ENCODE measurements around the gene CHCHD6. TPM values are rescaled to one million over a fixed set of nuclear protein-coding genes. Genes with fewer than 3 reads are reported as not detected.

Gene CHCHD6
- total RNA-seq, 1 donor from 2014 or later = 15.7 TPM

DNA sequence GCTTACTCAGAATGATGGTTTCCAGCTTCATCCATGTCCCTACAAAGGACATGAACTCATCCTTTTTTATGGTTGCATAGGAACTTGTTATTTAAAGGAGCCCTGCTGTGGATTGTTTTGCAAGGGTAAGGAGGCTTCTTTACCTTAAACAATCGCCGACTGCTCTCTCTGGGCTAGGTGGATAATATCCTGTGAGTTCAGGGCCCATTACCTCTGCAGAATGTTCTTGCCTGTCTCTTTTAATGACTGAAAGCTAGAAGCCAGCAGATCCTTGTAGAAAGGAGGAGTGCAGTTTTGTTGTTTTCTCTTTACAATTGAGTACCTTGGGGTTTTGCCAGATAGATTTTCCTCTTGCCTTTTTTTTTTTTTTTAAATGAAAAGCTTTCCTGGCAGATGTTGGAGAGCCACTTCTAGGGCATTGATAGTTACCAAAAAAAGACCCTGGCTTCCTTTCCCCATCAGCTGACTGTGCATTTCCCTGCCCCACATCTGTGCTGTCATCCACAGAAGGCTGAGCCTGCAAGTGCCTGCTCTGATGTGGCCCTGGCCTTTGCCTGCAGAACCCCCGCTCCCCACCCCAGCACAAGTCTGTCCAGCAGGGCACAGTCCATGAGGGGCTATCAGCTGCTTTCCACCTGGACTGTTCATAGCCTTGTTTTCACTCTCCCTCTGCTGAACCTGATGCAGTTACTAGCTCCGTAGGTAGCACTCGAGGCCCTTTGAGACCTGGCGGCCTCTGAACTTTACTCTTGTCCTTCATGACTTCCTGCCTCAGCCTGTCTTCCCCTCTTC is 113.1 kb downstream of the CHCHD6 start:
- Mint-ChIP-seq H3K27me3 (ENCODE audit: low read depth) (no peaks in the 10 kb centered on the region), H3K36me3 (ENCODE audit: low read depth) (no peaks in the 10 kb centered on the region), H3K4me3 (ENCODE audit: low read depth) (no peak overlapping the region), H3K9me3 (no peaks in the 10 kb centered on the region), H3K27ac (no peak overlapping the region), H3K4me1 (ENCODE audit: low read depth) (no peaks in the 10 kb centered on the region)
- DNase-seq (ENCODE audit: low spot score) = no peak
- intact Hi-C loops (cut with micrococcal nuclease) = no loop called here

DNA sequence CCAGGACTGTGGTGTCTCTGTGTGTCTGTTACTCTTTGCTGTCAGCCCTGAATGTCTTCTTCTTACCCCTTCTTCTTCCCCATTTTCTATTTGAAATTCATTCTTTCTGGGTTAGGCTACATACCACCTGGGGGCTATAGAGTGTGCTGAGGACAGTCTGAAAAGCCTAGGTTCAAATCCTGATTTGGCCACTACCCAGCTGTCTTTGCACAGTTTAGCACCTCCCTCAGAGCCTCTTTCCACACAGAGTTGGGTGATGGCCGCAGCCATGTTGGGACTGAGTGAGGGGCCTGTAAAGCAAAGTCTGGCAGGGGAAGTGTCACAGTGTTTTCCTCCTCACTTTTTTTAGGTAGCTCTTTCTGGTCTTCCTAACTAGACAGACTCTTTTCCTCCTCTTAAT is 113.7 kb downstream of the CHCHD6 start:
- Mint-ChIP-seq H3K9me3 (no peaks in the 10 kb centered on the region), H3K36me3 (ENCODE audit: low read depth) (no peaks in the 10 kb centered on the region), H3K4me3 (ENCODE audit: low read depth) (no peak overlapping the region), H3K4me1 (ENCODE audit: low read depth) (no peaks in the 10 kb centered on the region), H3K27me3 (ENCODE audit: low read depth) (no peaks in the 10 kb centered on the region), H3K27ac (no peak overlapping the region)
- DNase-seq (ENCODE audit: low spot score) = no peak
- intact Hi-C loops (cut with micrococcal nuclease) = no loop called here

DNA sequence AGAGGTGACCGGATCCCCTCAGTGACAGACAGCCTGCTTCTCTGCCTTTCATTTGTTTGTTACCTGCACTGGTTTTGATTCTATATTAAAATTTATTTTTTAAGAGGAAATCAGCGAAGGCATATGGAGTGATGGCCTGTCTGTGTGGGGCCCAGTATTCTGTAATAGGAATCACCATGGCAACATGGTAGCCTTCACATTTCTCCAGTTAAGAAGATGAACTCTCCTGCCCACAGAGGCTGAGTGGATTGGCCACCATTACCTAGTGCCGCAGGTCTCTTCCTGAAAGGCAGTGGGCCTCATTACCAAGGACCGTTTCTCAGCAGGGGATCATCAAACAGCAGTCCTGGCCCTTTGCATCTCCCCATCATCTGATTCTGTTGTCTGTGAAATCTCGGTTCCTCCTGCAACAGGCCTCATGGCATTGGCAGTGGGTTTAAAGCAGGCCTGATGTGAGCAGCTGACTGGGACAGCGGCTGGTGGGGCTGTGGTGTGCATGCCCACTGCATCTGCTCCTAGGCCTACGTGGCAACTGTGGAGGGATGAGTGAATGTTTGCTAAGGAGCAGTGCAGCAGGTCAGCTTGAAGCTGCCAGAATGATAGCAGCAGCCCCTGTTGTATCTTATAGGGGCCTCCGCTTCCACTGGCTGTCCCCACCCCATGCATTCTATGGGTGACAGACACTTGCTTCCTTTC is 114.5 kb downstream of the CHCHD6 start:
- no peak overlapping the region for H3K4me3 Mint-ChIP-seq (ENCODE audit: low read depth)
- H3K4me1 Mint-ChIP-seq (ENCODE audit: low read depth) = no peaks in the 10 kb centered on the region
- H3K36me3 Mint-ChIP-seq (ENCODE audit: low read depth) = no peaks in the 10 kb centered on the region
- H3K27me3 Mint-ChIP-seq (ENCODE audit: low read depth) = no peaks in the 10 kb centered on the region
- H3K9me3 Mint-ChIP-seq = no peaks in the 10 kb centered on the region
- intact Hi-C loops (cut with micrococcal nuclease) = no loop called here
- no peak for DNase-seq (ENCODE audit: low spot score)
- no peak overlapping the region for H3K27ac Mint-ChIP-seq

DNA sequence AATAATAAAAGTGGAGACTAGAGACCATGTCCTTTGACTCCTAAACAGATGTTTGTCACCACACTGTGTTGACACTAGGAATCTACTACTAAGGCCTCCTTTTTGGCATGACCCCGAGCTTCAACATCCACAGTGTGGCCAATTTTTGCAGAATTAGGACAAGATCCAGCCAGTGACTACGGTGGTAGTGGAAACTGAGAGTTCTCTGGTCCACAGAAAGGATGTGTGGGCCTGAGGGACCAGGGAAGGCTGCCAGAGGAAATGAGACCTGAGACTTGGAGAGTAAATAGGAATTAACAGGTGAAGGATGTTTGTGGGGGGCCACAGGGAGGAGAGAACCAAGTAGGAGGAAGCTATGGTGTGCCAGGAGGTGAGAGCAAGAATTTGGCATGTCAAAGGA is 122.7 kb downstream of the CHCHD6 start:
- Mint-ChIP-seq H3K27me3 (ENCODE audit: low read depth) (no peaks in the 10 kb centered on the region), H3K9me3 (no peaks in the 10 kb centered on the region), H3K4me3 (ENCODE audit: low read depth) (no peak overlapping the region), H3K4me1 (ENCODE audit: low read depth) (peaks cover 6% of the 10 kb centered on the region), H3K27ac (no peak overlapping the region), H3K36me3 (ENCODE audit: low read depth) (no peaks in the 10 kb centered on the region)
- DNase-seq (ENCODE audit: low spot score) = no peak
- intact Hi-C loops (cut with micrococcal nuclease) = no loop called here

DNA sequence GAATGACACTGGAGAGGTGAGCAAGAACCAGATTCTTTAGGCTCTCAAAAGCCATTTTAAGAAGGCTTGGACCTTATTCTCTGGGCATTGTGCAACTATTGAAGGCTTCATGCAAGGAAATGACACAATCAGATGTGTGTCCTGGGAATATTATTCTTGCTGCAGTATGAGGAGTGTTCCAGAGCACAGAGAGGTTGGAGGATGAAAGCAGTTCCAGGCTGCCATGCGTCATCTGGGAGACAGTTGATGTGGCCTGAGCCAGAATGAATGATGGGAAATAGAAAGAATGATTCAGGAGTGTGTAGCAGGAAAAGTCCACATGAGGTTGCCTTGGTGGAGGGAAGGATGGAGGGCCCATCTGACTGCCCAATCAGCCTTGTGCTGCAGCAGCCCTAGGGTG is 123.1 kb downstream of the CHCHD6 start:
- intact Hi-C loops (cut with micrococcal nuclease) = no loop called here
- H3K36me3 Mint-ChIP-seq (ENCODE audit: low read depth) = no peaks in the 10 kb centered on the region
- H3K9me3 Mint-ChIP-seq = no peaks in the 10 kb centered on the region
- no peak overlapping the region for H3K4me3 Mint-ChIP-seq (ENCODE audit: low read depth)
- no peaks in the 10 kb centered on the region for H3K27me3 Mint-ChIP-seq (ENCODE audit: low read depth)
- DNase-seq (ENCODE audit: low spot score) = no peak
- H3K4me1 Mint-ChIP-seq (ENCODE audit: low read depth) = peaks cover 6% of the 10 kb centered on the region
- H3K27ac Mint-ChIP-seq = no peak overlapping the region

DNA sequence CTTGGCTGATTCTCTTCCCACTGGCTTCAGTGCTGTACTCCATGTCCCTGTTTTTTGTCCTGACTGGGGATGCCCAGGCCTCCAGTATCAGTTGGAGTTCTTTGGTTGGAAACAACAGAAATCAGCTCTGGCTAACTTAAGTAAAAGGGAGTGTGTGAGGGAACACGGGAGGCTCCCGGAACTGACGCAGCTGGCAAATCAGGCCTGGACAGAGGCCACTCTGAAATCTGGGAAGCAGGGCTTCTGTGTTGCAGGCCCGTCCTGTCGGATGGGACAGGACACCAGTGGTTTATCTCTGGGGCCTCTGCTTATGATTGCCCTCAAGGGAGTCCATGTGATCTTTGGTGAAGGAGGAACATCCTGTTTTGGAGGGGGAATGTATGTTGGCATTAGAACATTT is 124.3 kb downstream of the CHCHD6 start:
- intact Hi-C loops (cut with micrococcal nuclease) = no loop called here
- no peak overlapping the region for H3K27ac Mint-ChIP-seq
- peaks cover 6% of the 10 kb centered on the region for H3K4me1 Mint-ChIP-seq (ENCODE audit: low read depth)
- no peak overlapping the region for H3K4me3 Mint-ChIP-seq (ENCODE audit: low read depth)
- no peaks in the 10 kb centered on the region for H3K36me3 Mint-ChIP-seq (ENCODE audit: low read depth)
- H3K27me3 Mint-ChIP-seq (ENCODE audit: low read depth) = no peaks in the 10 kb centered on the region
- H3K9me3 Mint-ChIP-seq = no peaks in the 10 kb centered on the region
- no peak for DNase-seq (ENCODE audit: low spot score)

DNA sequence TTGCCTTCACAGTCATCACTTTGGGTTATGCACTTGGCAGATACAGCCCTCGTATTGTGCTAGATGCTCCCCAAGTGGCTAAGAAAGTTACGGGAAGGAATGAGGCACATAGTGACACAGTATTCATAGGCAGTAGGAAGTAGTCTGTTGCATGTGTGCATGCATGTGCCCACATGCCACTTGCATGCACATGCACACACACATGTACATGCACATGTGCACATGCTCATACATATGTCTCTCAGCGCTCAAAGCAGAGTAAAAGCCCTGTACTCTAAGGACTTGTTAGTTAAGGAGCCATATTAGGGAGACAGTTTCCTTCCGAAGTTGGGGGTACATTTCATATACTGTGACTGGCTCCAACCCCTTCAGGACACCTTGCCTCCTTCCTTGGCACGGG is 128.9 kb downstream of the CHCHD6 start:
- no peak overlapping the region for H3K27ac Mint-ChIP-seq
- no peaks in the 10 kb centered on the region for H3K27me3 Mint-ChIP-seq (ENCODE audit: low read depth)
- no peaks in the 10 kb centered on the region for H3K9me3 Mint-ChIP-seq
- no peak overlapping the region for H3K4me3 Mint-ChIP-seq (ENCODE audit: low read depth)
- no peaks in the 10 kb centered on the region for H3K36me3 Mint-ChIP-seq (ENCODE audit: low read depth)
- intact Hi-C loops (cut with micrococcal nuclease) = no loop called here
- peaks cover 6% of the 10 kb centered on the region for H3K4me1 Mint-ChIP-seq (ENCODE audit: low read depth)
- no peak for DNase-seq (ENCODE audit: low spot score)

DNA sequence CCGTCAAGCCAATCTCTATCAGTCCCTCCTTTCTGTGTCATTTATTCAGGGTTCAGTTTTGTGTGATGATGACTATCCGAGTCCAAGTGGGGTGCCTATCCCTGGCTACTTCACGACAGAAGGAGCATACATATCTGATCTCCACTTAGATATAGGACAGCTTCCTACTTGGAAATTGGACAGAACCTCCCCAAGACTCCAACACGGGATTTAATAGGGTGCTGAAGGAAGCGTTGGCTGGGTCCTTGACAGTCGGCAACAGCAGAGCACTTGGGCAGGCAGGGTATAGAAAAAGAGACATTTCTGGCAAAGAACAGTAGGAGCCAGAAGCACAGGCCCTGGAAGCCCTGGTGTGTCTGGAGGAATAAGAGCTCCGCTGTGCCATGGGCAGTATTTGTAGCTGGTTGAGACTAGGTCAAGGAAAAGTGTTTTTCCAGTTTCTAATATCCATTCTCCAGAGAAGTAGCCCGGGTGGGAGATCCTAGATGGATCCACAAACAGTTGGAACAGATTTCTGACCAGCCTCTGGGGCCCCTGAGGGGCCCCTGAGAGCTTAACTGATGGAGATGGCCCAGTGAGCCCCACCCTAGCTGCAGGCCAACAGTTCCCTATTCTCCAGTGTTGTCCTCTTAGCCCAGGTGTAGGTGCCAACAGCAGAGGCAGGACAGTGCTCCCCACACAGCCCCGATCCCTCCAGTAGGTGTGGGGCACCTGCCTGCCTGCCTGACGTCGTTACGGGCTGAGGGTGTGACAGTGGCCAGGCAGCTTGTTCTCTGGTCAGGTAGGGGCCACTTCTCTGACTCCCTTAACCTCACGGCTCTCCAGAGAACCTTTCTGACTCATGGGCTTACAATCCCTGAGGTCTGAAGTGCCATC is 130.8 kb downstream of the CHCHD6 start:
- DNase-seq (ENCODE audit: low spot score) = no peak
- no peaks in the 10 kb centered on the region for H3K36me3 Mint-ChIP-seq (ENCODE audit: low read depth)
- no peaks in the 10 kb centered on the region for H3K9me3 Mint-ChIP-seq
- intact Hi-C loops (cut with micrococcal nuclease) = no loop called here
- no peaks in the 10 kb centered on the region for H3K27me3 Mint-ChIP-seq (ENCODE audit: low read depth)
- no peak overlapping the region for H3K27ac Mint-ChIP-seq
- no peaks in the 10 kb centered on the region for H3K4me1 Mint-ChIP-seq (ENCODE audit: low read depth)
- H3K4me3 Mint-ChIP-seq (ENCODE audit: low read depth) = no peak overlapping the region

DNA sequence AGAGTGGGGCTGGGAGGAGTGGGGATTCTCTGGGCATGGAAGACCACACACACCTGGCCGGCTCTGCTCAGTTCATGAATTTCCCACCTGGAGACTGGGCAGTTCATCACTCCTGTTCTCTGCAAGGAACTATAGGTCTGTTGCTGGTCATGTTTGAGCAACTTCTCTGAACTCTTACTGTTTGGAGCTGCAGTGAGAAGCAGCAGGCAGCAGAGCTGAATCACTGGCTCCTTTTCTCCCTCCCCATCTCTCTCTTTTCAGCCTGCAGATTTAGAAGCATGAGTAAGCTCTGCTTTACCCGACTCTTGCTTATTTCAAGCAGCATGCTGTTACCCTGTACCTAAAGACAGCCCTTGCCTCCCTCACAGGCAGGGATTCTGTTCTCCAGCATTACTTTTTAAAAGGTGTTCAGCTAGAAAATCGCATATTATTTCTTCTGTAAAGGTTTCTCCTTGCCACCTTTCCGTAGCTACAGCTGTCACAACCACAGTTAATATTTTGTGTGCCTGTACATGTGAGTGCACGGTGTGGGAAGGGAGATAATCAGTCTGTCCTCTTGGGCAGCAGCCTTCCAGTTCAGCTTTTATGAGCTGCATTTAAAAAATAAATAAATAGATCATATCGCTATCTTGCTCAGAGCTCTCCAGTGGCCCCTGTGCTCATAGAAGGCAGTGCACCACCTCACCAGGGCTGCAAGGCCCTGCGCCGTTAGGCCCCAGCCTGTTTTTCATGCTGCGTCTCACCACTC is 131.6 kb downstream of the CHCHD6 start:
- Mint-ChIP-seq H3K27ac (no peak overlapping the region), H3K4me1 (ENCODE audit: low read depth) (no peaks in the 10 kb centered on the region), H3K9me3 (no peaks in the 10 kb centered on the region), H3K36me3 (ENCODE audit: low read depth) (no peaks in the 10 kb centered on the region), H3K27me3 (ENCODE audit: low read depth) (no peaks in the 10 kb centered on the region), H3K4me3 (ENCODE audit: low read depth) (no peak overlapping the region)
- no peak for DNase-seq (ENCODE audit: low spot score)
- intact Hi-C loops (cut with micrococcal nuclease) = no loop called here

DNA sequence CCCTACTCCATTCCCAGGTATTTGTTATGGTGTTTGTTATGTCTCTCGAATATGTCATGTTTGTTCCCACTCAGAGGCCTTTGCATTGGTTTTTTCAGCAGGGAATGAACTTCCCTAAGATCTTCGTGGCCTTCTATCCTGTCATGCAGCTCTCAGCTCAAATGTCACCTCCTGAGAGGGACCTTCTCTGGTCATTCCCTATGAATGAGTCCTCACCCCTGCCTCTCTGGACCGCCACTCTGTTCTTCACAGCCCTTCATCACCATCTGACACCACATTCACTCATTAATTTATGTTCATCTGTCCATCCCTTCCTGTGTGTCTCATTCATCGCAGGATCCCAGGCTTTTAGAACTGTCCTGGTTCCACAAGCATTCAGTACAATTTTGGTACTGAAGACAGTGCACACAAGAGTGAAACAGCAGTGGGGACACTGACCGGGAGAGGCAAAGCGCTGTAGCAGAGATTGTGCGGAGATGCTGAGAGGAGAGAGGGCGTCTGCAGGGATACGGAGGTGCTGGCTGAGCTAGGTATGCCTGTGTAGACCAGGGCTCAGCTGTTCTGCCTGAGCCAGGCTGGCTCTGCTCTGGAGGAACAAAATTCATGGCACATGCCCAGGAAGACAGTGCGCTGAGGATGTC is 132.3 kb downstream of the CHCHD6 start:
- no peak for DNase-seq (ENCODE audit: low spot score)
- Mint-ChIP-seq H3K4me3 (ENCODE audit: low read depth) (no peak overlapping the region), H3K27me3 (ENCODE audit: low read depth) (no peaks in the 10 kb centered on the region), H3K36me3 (ENCODE audit: low read depth) (no peaks in the 10 kb centered on the region), H3K4me1 (ENCODE audit: low read depth) (no peaks in the 10 kb centered on the region), H3K9me3 (no peaks in the 10 kb centered on the region), H3K27ac (no peak overlapping the region)
- intact Hi-C loops (cut with micrococcal nuclease) = no loop called here

DNA sequence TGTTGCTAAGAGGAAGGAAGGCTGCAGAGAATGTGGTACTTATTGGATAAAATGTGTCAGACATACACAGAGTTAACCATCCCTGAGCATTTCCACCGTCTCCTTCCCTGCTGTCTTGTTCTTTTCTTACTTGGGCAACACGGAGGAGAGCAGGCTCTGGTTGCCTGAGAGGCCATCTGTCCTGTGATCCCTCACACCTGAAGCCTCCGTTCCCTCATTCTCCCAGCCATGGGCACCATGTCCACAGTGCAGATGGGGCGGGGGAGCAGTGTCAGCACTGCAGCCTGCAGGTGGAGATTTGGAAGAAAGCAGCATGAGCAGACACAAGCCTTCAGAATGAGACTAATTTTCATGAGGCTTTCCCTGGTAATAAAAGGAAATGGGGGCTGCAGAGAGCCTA is 133.7 kb downstream of the CHCHD6 start:
- no peak overlapping the region for H3K4me3 Mint-ChIP-seq (ENCODE audit: low read depth)
- no peak for DNase-seq (ENCODE audit: low spot score)

More for the DNA sequence above, 133.7 kb downstream of the CHCHD6 start:
- Mint-ChIP-seq H3K27me3 (ENCODE audit: low read depth) (no peaks in the 10 kb centered on the region), H3K4me1 (ENCODE audit: low read depth) (no peaks in the 10 kb centered on the region), H3K36me3 (ENCODE audit: low read depth) (no peaks in the 10 kb centered on the region), H3K27ac (no peak overlapping the region), H3K9me3 (no peaks in the 10 kb centered on the region)
- intact Hi-C loops (cut with micrococcal nuclease) = no loop called here

All from activated T-helper 2 cell treated with anti-CD3 and anti-CD28 coated beads, Interferon-gamma antibody, Interleukin-2, Interleukin-4, amounts not matched to agents 10 μg/mL and 5 μg/mL and 100 μg/mL, durations not matched to agents 14 hours and 24 hours and 36 hours (primary cell).